ENCODE measurements around the gene GREB1L.
A peak's percentile ranks its signal among the peaks of the same experiment; 100 is the strongest.
"Not testable (repeated sequence)": the region's sequence is repeated elsewhere in the genome, so short reads cannot be mapped to it uniquely, and the experiment has no call there.

GREB1L gene

GRCh38 chr18:21364471-21364870, 122.4 kb downstream of the GREB1L start:
- H3K4ac ChIP-seq (ENCODE audit: low read length): no peak overlapping the region
- H3K36me3 ChIP-seq (replicated peaks in 1 of 2; ENCODE audit: control insufficient read depth in 2 of 2, insufficient read depth in 2 of 2, low read length in 2 of 2): peaks cover 0 to 15% of the 10 kb centered on the region in 2 donors
- no peak overlapping the region for H2AFZ ChIP-seq (ENCODE audit: low read length)
- H3K4me3 ChIP-seq (ENCODE audit: low read length in 2 of 2): peak overlapping the region in 1 of 2 donors; percentile 46
- peak overlapping the region; percentile 2 for H3K4me2 ChIP-seq (ENCODE audit: insufficient read depth, low read length, poor library complexity, severe bottlenecking)
- no peak overlapping the region for H2BK15ac ChIP-seq (ENCODE audit: low read length)
- H2BK12ac ChIP-seq (ENCODE audit: low read length): no peak overlapping the region
- H3K27me3 ChIP-seq (ENCODE audit: control insufficient read depth in 3 of 3, insufficient read depth in 3 of 3, low read depth in 1 of 3, low read length in 3 of 3): no peaks in the 10 kb centered on the region
- no peak overlapping the region for H3K9ac ChIP-seq (ENCODE audit: low read depth, low read length, poor library complexity)
- no CpG with 5 or more reads among the region's 2 CpGs for WGBS, 2 donors (ENCODE audit: extremely low coverage in 2 of 2, insufficient read length in 2 of 2, insufficient replicate concordance in 1 of 2)
- no peak overlapping the region for H3K18ac ChIP-seq (ENCODE audit: low read length)
- H4K8ac ChIP-seq (ENCODE audit: low read depth, low read length): no peak overlapping the region
- H3K4me1 ChIP-seq (ENCODE audit: control insufficient read depth in 2 of 2, insufficient read depth in 1 of 2, low read depth in 1 of 2, low read length in 2 of 2): peaks cover 12 to 44% of the 10 kb centered on the region in 2 donors
- H3K23ac ChIP-seq (ENCODE audit: low read depth, low read length, poor library complexity): no peak overlapping the region
- no peak overlapping the region for H3K14ac ChIP-seq (ENCODE audit: low read length)
- H4K91ac ChIP-seq (ENCODE audit: low read depth, low read length, poor library complexity): no peak overlapping the region
- H3K79me1 ChIP-seq (ENCODE audit: low read depth, low read length): no peaks in the 10 kb centered on the region
- no peak overlapping the region for H2BK120ac ChIP-seq (ENCODE audit: low read depth, low read length)
- H2AK5ac ChIP-seq (ENCODE audit: low read depth, low read length): no peak overlapping the region
- H2BK5ac ChIP-seq (ENCODE audit: low read length): no peak overlapping the region
- no peak for DNase-seq (ENCODE audit: low spot score)
- H3K9me3 ChIP-seq (replicated peaks in 1 of 2; ENCODE audit: control insufficient read depth in 2 of 2, insufficient read depth in 1 of 2, low read depth in 1 of 2, low read length in 2 of 2): no peaks in the 10 kb centered on the region
- H3K27ac ChIP-seq (replicated peaks; ENCODE audit: low read length): no peak overlapping the region

DNA sequence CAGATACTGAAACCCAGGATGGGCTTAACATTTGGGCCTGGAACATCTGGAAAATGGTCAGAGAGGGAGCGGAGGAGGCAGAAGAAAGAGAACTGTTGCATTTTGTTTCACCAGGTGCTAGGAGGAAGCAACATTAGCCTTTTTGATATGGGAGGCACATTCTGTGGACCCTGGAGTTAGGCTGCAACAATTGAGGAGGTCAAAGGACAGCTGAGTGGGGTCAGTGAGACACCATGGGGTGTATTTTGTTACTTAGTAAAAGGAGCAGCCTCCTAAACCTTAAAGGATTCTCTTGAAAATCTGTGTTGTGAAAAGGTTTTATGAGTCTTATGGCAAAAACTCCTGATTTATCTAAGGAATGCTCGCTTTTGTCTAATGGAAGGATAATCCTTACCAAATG, 124.9 kb downstream of the GREB1L start:
- no CpG with 5 or more reads among the region's 2 CpGs for WGBS, 2 donors (ENCODE audit: extremely low coverage in 2 of 2, insufficient read length in 2 of 2, insufficient replicate concordance in 1 of 2)
- H3K14ac ChIP-seq (ENCODE audit: low read length): no peak overlapping the region
- no peak overlapping the region for H2AK5ac ChIP-seq (ENCODE audit: low read depth, low read length)
- H3K4ac ChIP-seq (ENCODE audit: low read length): no peak overlapping the region
- no peaks in the 10 kb centered on the region for H3K27me3 ChIP-seq (ENCODE audit: control insufficient read depth in 3 of 3, insufficient read depth in 3 of 3, low read depth in 1 of 3, low read length in 3 of 3)
- peak; percentile 84 for DNase-seq (ENCODE audit: low spot score)
- H3K4me3 ChIP-seq (ENCODE audit: low read length in 2 of 2): peak overlapping the region in 1 of 2 donors; percentile 25
- no peak overlapping the region for H2BK15ac ChIP-seq (ENCODE audit: low read length)
- H3K18ac ChIP-seq (ENCODE audit: low read length): no peak overlapping the region
- H2BK5ac ChIP-seq (ENCODE audit: low read length): no peak overlapping the region
- H4K91ac ChIP-seq (ENCODE audit: low read depth, low read length, poor library complexity): no peak overlapping the region
- peaks cover 0 to 2% of the 10 kb centered on the region in 2 donors for H3K9me3 ChIP-seq (replicated peaks in 1 of 2; ENCODE audit: control insufficient read depth in 2 of 2, insufficient read depth in 1 of 2, low read depth in 1 of 2, low read length in 2 of 2)
- H3K23ac ChIP-seq (ENCODE audit: low read depth, low read length, poor library complexity): no peak overlapping the region
- H3K4me1 ChIP-seq (ENCODE audit: control insufficient read depth in 2 of 2, insufficient read depth in 1 of 2, low read depth in 1 of 2, low read length in 2 of 2): peaks cover 8 to 36% of the 10 kb centered on the region in 2 donors
- H3K4me2 ChIP-seq (ENCODE audit: insufficient read depth, low read length, poor library complexity, severe bottlenecking): no peak overlapping the region
- H3K79me1 ChIP-seq (ENCODE audit: low read depth, low read length): peaks cover 2% of the 10 kb centered on the region
- peak overlapping the region; percentile 93 for H3K27ac ChIP-seq (replicated peaks; ENCODE audit: low read length)
- no peak overlapping the region for H3K9ac ChIP-seq (ENCODE audit: low read depth, low read length, poor library complexity)
- H2BK120ac ChIP-seq (ENCODE audit: low read depth, low read length): no peak overlapping the region
- no peak overlapping the region for H2BK12ac ChIP-seq (ENCODE audit: low read length)
- peaks cover 0 to 40% of the 10 kb centered on the region in 2 donors for H3K36me3 ChIP-seq (replicated peaks in 1 of 2; ENCODE audit: control insufficient read depth in 2 of 2, insufficient read depth in 2 of 2, low read length in 2 of 2)
- H2AFZ ChIP-seq (ENCODE audit: low read length): no peak overlapping the region
- H4K8ac ChIP-seq (ENCODE audit: low read depth, low read length): no peak overlapping the region

- H3K4ac ChIP-seq (ENCODE audit: low read length): no peak overlapping the region
- peak overlapping the region; percentile 29 for H3K27ac ChIP-seq (replicated peaks; ENCODE audit: low read length)
- no CpG with 5 or more reads among the region's 4 CpGs for WGBS, 2 donors (ENCODE audit: extremely low coverage in 2 of 2, insufficient read length in 2 of 2, insufficient replicate concordance in 1 of 2)
- peaks cover 8 to 33% of the 10 kb centered on the region in 2 donors for H3K4me1 ChIP-seq (ENCODE audit: control insufficient read depth in 2 of 2, insufficient read depth in 1 of 2, low read depth in 1 of 2, low read length in 2 of 2)
- H3K14ac ChIP-seq (ENCODE audit: low read length): no peak overlapping the region
- no peak overlapping the region for H3K4me2 ChIP-seq (ENCODE audit: insufficient read depth, low read length, poor library complexity, severe bottlenecking)
- H2AK5ac ChIP-seq (ENCODE audit: low read depth, low read length): no peak overlapping the region
- H2BK5ac ChIP-seq (ENCODE audit: low read length): no peak overlapping the region
- peaks cover 2% of the 10 kb centered on the region for H3K79me1 ChIP-seq (ENCODE audit: low read depth, low read length)
- no peak overlapping the region for H2BK120ac ChIP-seq (ENCODE audit: low read depth, low read length)
- H3K18ac ChIP-seq (ENCODE audit: low read length): no peak overlapping the region
- no peak overlapping the region for H2BK12ac ChIP-seq (ENCODE audit: low read length)
- no peak overlapping the region for H2AFZ ChIP-seq (ENCODE audit: low read length)
- no peak for DNase-seq (ENCODE audit: low spot score)
- no peak overlapping the region for H2BK15ac ChIP-seq (ENCODE audit: low read length)
- peaks cover 0 to 2% of the 10 kb centered on the region in 2 donors for H3K9me3 ChIP-seq (replicated peaks in 1 of 2; ENCODE audit: control insufficient read depth in 2 of 2, insufficient read depth in 1 of 2, low read depth in 1 of 2, low read length in 2 of 2)
- no peak overlapping the region for H3K23ac ChIP-seq (ENCODE audit: low read depth, low read length, poor library complexity)
- no peak overlapping the region for H3K9ac ChIP-seq (ENCODE audit: low read depth, low read length, poor library complexity)
- peaks cover 2 to 62% of the 10 kb centered on the region in 2 donors for H3K36me3 ChIP-seq (replicated peaks in 1 of 2; ENCODE audit: control insufficient read depth in 2 of 2, insufficient read depth in 2 of 2, low read length in 2 of 2)
- H3K27me3 ChIP-seq (ENCODE audit: control insufficient read depth in 3 of 3, insufficient read depth in 3 of 3, low read depth in 1 of 3, low read length in 3 of 3): no peaks in the 10 kb centered on the region
- no peak overlapping the region for H3K4me3 ChIP-seq (ENCODE audit: low read length in 2 of 2)
- H4K8ac ChIP-seq (ENCODE audit: low read depth, low read length): no peak overlapping the region
- no peak overlapping the region for H4K91ac ChIP-seq (ENCODE audit: low read depth, low read length, poor library complexity)
Measured at GRCh38 chr18:21369146-21369545, 127.1 kb downstream of the GREB1L start.

GRCh38 chr18:21369597-21369996, 127.6 kb downstream of the GREB1L start:
- peaks cover 8 to 33% of the 10 kb centered on the region in 2 donors for H3K4me1 ChIP-seq (ENCODE audit: control insufficient read depth in 2 of 2, insufficient read depth in 1 of 2, low read depth in 1 of 2, low read length in 2 of 2)
- not testable (repeated sequence) for H3K23ac ChIP-seq (ENCODE audit: low read depth, low read length, poor library complexity); H2AK5ac ChIP-seq (ENCODE audit: low read depth, low read length); H4K91ac ChIP-seq (ENCODE audit: low read depth, low read length, poor library complexity); H3K14ac ChIP-seq (ENCODE audit: low read length); H3K9ac ChIP-seq (ENCODE audit: low read depth, low read length, poor library complexity); H2BK120ac ChIP-seq (ENCODE audit: low read depth, low read length); H2AFZ ChIP-seq (ENCODE audit: low read length); H4K8ac ChIP-seq (ENCODE audit: low read depth, low read length); H3K79me1 ChIP-seq (ENCODE audit: low read depth, low read length); H3K4ac ChIP-seq (ENCODE audit: low read length); H3K9me3 ChIP-seq (replicated peaks in 1 of 2; ENCODE audit: control insufficient read depth in 2 of 2, insufficient read depth in 1 of 2, low read depth in 1 of 2, low read length in 2 of 2); H3K27ac ChIP-seq (replicated peaks; ENCODE audit: low read length); H2BK5ac ChIP-seq (ENCODE audit: low read length); H3K4me2 ChIP-seq (ENCODE audit: insufficient read depth, low read length, poor library complexity, severe bottlenecking); H3K27me3 ChIP-seq (ENCODE audit: control insufficient read depth in 3 of 3, insufficient read depth in 3 of 3, low read depth in 1 of 3, low read length in 3 of 3); H3K18ac ChIP-seq (ENCODE audit: low read length); DNase-seq (ENCODE audit: low spot score); H2BK12ac ChIP-seq (ENCODE audit: low read length); H3K4me3 ChIP-seq (ENCODE audit: low read length in 2 of 2); H2BK15ac ChIP-seq (ENCODE audit: low read length)
- WGBS, 2 donors (ENCODE audit: extremely low coverage in 2 of 2, insufficient read length in 2 of 2, insufficient replicate concordance in 1 of 2): no CpG with 5 or more reads among the region's 7 CpGs
- peaks cover 2 to 67% of the 10 kb centered on the region in 2 donors for H3K36me3 ChIP-seq (replicated peaks in 1 of 2; ENCODE audit: control insufficient read depth in 2 of 2, insufficient read depth in 2 of 2, low read length in 2 of 2)
